Progenitor cell of endocrine pancreas (in vitro differentiated cells): ENCODE measurements around the gene CATSPERZ. TPM values are rescaled to one million over a fixed set of nuclear protein-coding genes. Genes with fewer than 3 reads are reported as not detected.

ENCODE experiments used
- DNase-seq: peaks from one replicate; pipeline ENCODE4 v3.0.0; 2021; ENCODE audit warnings: low spot score; ENCODE audit not compliant: unreplicated experiment
- H3K27ac Mint-ChIP-seq: 2 replicates; pipeline ENCODE4 v1.8.0; 2021; ENCODE audit warnings: mild to moderate bottlenecking, moderate library complexity, mixed read lengths
- H3K27me3 Mint-ChIP-seq: 2 replicates; pipeline ENCODE4 v1.8.0; 2021; ENCODE audit warnings: mixed read lengths
- H3K36me3 Mint-ChIP-seq: 2 replicates; pipeline ENCODE4 v1.8.0; 2022; ENCODE audit warnings: mixed read lengths; ENCODE audit not compliant: insufficient read depth
- H3K4me1 Mint-ChIP-seq: 2 replicates; pipeline ENCODE4 v1.8.0; 2021; ENCODE audit warnings: low read depth, mixed read lengths
- H3K4me3 Mint-ChIP-seq: 2 replicates; pipeline ENCODE4 v1.8.0; 2021; ENCODE audit warnings: low read depth, mild to moderate bottlenecking, moderate library complexity, mixed read lengths
- H3K9me3 Mint-ChIP-seq: 2 replicates; pipeline ENCODE4 v1.8.0; 2021; ENCODE audit warnings: low read depth, mixed read lengths
- CTCF ChIP-seq: fragments of 200-600 bp; sonication (generic); IDR thresholded peaks from one replicate; pipeline ENCODE4 v1.5.0; 2021; ENCODE audit warnings: antibody characterized with exemption, mild to moderate bottlenecking; ENCODE audit not compliant: unreplicated experiment
- total RNA-seq: library from RNA; stranded (reverse); gene quantifications from 2 replicates; pipeline ENCODE4 v1.2.1, GENCODE V29; 2021

The CATSPERZ gene
- total RNA-seq, 1 donor from 2014 or later = not detected

- H3K27ac Mint-ChIP-seq = no peak overlapping the region
- TF ChIP-seq CTCF = no peak
- peaks cover 5% of the 10 kb centered on the region for H3K4me1 Mint-ChIP-seq
- no peak for DNase-seq
- H3K36me3 Mint-ChIP-seq = no peaks in the 10 kb centered on the region
- H3K27me3 Mint-ChIP-seq = peaks cover 28% of the 10 kb centered on the region
- H3K9me3 Mint-ChIP-seq = no peaks in the 10 kb centered on the region
- H3K4me3 Mint-ChIP-seq = no peak overlapping the region
Measured at GRCh38 chr11:64339286-64339685, 39.1 kb downstream of the CATSPERZ start.

GRCh38 chr11:64339754-64340408 is 39.7 kb downstream of the CATSPERZ start, which contains the start of gene CCDC88B:
Gene CCDC88B (plus strand): TSS chr11:64340204. CDS start chr11:64340267, 63 bp downstream.
- Mint-ChIP-seq H3K27ac (no peak within 1 kb of the TSS), H3K36me3 (no peaks in the 10 kb centered on the region), H3K4me1 (peaks cover 4% of the 10 kb centered on the region), H3K9me3 (no peaks in the 10 kb centered on the region), H3K27me3 (peaks cover 28% of the 10 kb centered on the region), H3K4me3 (peak within 1 kb of the TSS; percentile 46)
- no peak for DNase-seq
- no peak for TF ChIP-seq CTCF

GRCh38 chr11:64340671-64341335 is 40.6 kb downstream of the CATSPERZ start:
- Mint-ChIP-seq H3K9me3 (no peaks in the 10 kb centered on the region), H3K36me3 (no peaks in the 10 kb centered on the region), H3K4me3 (peak overlapping the region; percentile 46), H3K27ac (no peak overlapping the region), H3K4me1 (no peaks in the 10 kb centered on the region), H3K27me3 (peaks cover 31% of the 10 kb centered on the region)
- TF ChIP-seq CTCF = no peak
- no peak for DNase-seq

GRCh38 chr11:64341429-64341828 is 41.3 kb downstream of the CATSPERZ start:
- Mint-ChIP-seq H3K4me3 (no peak overlapping the region), H3K27ac (no peak overlapping the region)
- no peak for TF ChIP-seq CTCF

GRCh38 chr11:64341851-64342791 is 42.0 kb downstream of the CATSPERZ start:
- Mint-ChIP-seq H3K4me3 (no peak overlapping the region), H3K9me3 (no peaks in the 10 kb centered on the region), H3K27me3 (peaks cover 31% of the 10 kb centered on the region), H3K4me1 (no peaks in the 10 kb centered on the region), H3K27ac (no peak overlapping the region), H3K36me3 (no peaks in the 10 kb centered on the region)
- TF ChIP-seq CTCF = peak; percentile 49
- DNase-seq = peak; percentile 68

More at GRCh38 chr11:64341429-64341828, 41.3 kb downstream of the CATSPERZ start:
- Mint-ChIP-seq H3K27me3 (peaks cover 31% of the 10 kb centered on the region), H3K4me1 (no peaks in the 10 kb centered on the region), H3K9me3 (no peaks in the 10 kb centered on the region), H3K36me3 (no peaks in the 10 kb centered on the region)
- DNase-seq = no peak
